Natural killer cell (primary cell): ENCODE data around the gene ADAP1. TPM values are rescaled to one million over a fixed set of nuclear protein-coding genes. Genes with fewer than 3 reads are reported as not detected.

Experiments used
- ATAC-seq, 3 donors: fragments of 150-1000 bp in 2 of 3; fragments of 200-7000 bp in 1 of 3; cut with Tn5 transposase; 1 replicate in 1 of 3; 2 replicates in 2 of 3; pipeline ENCODE4 v1.10.0; 2021; ENCODE audit warnings: mild to moderate bottlenecking in 2 of 3, moderate library complexity in 2 of 3
- DNase-seq, 2 donors: peaks; one replicate each; pipeline versions ENCODE4 v3.0.0 to v3.0.0-alpha.2; 2013 to 2021; ENCODE audit warnings: mixed read lengths in 1 of 2
- H3K27ac ChIP-seq: one replicate; pipeline ENCODE4 v1.5.1; 2013; ENCODE audit warnings: mild to moderate bottlenecking, low read length
- H3K27me3 ChIP-seq: one replicate; pipeline ENCODE4 v1.6.1; 2013; ENCODE audit warnings: low read length; ENCODE audit not compliant: control insufficient read depth, insufficient read depth
- H3K36me3 ChIP-seq: one replicate; pipeline ENCODE4 v1.6.1; 2013; ENCODE audit warnings: low read length; ENCODE audit not compliant: control insufficient read depth, insufficient read depth
- H3K4me1 ChIP-seq: one replicate; pipeline ENCODE4 v1.6.1; 2013; ENCODE audit warnings: low read length; ENCODE audit not compliant: control insufficient read depth, insufficient read depth
- H3K4me3 ChIP-seq: one replicate; pipeline ENCODE4 v1.5.1; 2013; ENCODE audit warnings: low read length
- H3K9me3 ChIP-seq: one replicate; pipeline ENCODE4 v1.6.1; 2013; ENCODE audit warnings: low read length; ENCODE audit not compliant: control insufficient read depth, insufficient read depth
- H3K27ac Mint-ChIP-seq, 2 donors: one replicate each; pipeline ENCODE4 v1.8.0; 2022; ENCODE audit warnings: mild to moderate bottlenecking in 2 of 2, mixed read lengths in 2 of 2, moderate library complexity in 1 of 2
- H3K27me3 Mint-ChIP-seq, 2 donors: one replicate each; pipeline ENCODE4 v1.8.0; 2022; ENCODE audit warnings: low read depth in 2 of 2, mixed read lengths in 2 of 2
- H3K36me3 Mint-ChIP-seq: one replicate; pipeline ENCODE4 v1.8.0; 2022; ENCODE audit warnings: mixed read lengths
- H3K4me1 Mint-ChIP-seq, 2 donors: one replicate each; pipeline ENCODE4 v1.8.0; 2022; ENCODE audit warnings: mixed read lengths in 2 of 2
- H3K4me3 Mint-ChIP-seq: one replicate; pipeline ENCODE4 v1.8.0; 2022; ENCODE audit warnings: mild to moderate bottlenecking, moderate library complexity, mixed read lengths
- H3K9me3 Mint-ChIP-seq, 2 donors: one replicate each; pipeline ENCODE4 v1.8.0; 2022; ENCODE audit warnings: mixed read lengths in 2 of 2
- CTCF ChIP-seq: fragments of 200-600 bp; IDR thresholded peaks from one replicate; pipeline ENCODE4 v1.8.0; 2022; ENCODE audit warnings: antibody characterized with exemption
- WGBS: methylation state at CpG from one replicate; pipeline ENCODE4 v1.1.7; 2013; ENCODE audit warnings: missing lambda C conversion rate; ENCODE audit not compliant: insufficient coverage; 5-methylcytosine and 5-hydroxymethylcytosine counted together
- intact Hi-C: fragments of 100-400 bp; cut with micrococcal nuclease; formaldehyde crosslinking; loops from one replicate; pipeline ENCODE4 v1.14.2; 2022
- total RNA-seq, 4 donors: library from RNA; stranded (reverse); fragments of 120-200 nt in 1 of 4; gene quantifications; one replicate each; pipeline versions ENCODE4 v1.2.3 to v1.2.4, GENCODE V29; 2013 to 2022

The ADAP1 gene
- total RNA-seq, 3 donors from 2014 or later (not counting 1 experiment from before 2014, with no cell fraction given), result 87.2 to 117 (median 89.2) TPM

GRCh38 chr7:956031-956430 is 1.6 kb upstream of the ADAP1 start:
- 96% methylated on average over 8 of the region's 10 CpGs for WGBS
- no peak for ATAC-seq
- Histone ChIP-seq H3K4me1 (peaks cover 42% of the 10 kb centered on the region), H3K4me3 (no peak overlapping the region), H3K27me3 (no peaks in the 10 kb centered on the region), H3K9me3 (no peaks in the 10 kb centered on the region), H3K36me3 (no peaks in the 10 kb centered on the region), H3K27ac (no peak overlapping the region)
- no peak for TF ChIP-seq CTCF
- intact Hi-C loops, result no loop called here
- no peaks in the 10 kb centered on the region for H3K9me3 Mint-ChIP-seq
- no peak overlapping the region for H3K27ac Mint-ChIP-seq
- no peaks in the 10 kb centered on the region for H3K36me3 Mint-ChIP-seq
- no peak for DNase-seq
- H3K4me1 Mint-ChIP-seq, result peaks cover 6% of the 10 kb centered on the region in 2 donors
- no peaks in the 10 kb centered on the region for H3K27me3 Mint-ChIP-seq
- peak overlapping the region; percentile 74 for H3K4me3 Mint-ChIP-seq

- H3K4me1 Mint-ChIP-seq, result peaks cover 19 to 28% of the 10 kb centered on the region in 2 donors
- H3K27me3 Mint-ChIP-seq, result no peaks in the 10 kb centered on the region
- Histone ChIP-seq H3K27ac (peak overlapping the region; percentile 41), H3K4me1 (peaks cover 64% of the 10 kb centered on the region), H3K27me3 (no peaks in the 10 kb centered on the region), H3K9me3 (no peaks in the 10 kb centered on the region), H3K4me3 (peak overlapping the region; percentile 33), H3K36me3 (peaks cover 2% of the 10 kb centered on the region)
- peak in 1 of 2 donors; percentile 39 for DNase-seq
- WGBS, result 11% methylated on average over 78 of the region's 78 CpGs
- intact Hi-C loops, result loop anchor here (1.0 to 2.0 kb wide), 2 partner anchors 29 to 45 kb away; no protein-coding TSS in a partner anchor
- H3K4me3 Mint-ChIP-seq, result peak overlapping the region; percentile 75
- no peak overlapping the region for H3K27ac Mint-ChIP-seq
- TF ChIP-seq CTCF, result no peak
- ATAC-seq, result peak; percentile 12 to 54 (median 35)
- no peaks in the 10 kb centered on the region for H3K36me3 Mint-ChIP-seq
- no peaks in the 10 kb centered on the region for H3K9me3 Mint-ChIP-seq
Measured at GRCh38 chr7:953547-954327, 743 bp downstream of the ADAP1 start.

- DNase-seq, result no peak
- Histone ChIP-seq H3K9me3 (no peaks in the 10 kb centered on the region), H3K27ac (no peak overlapping the region), H3K4me3 (no peak overlapping the region), H3K36me3 (peaks cover 2% of the 10 kb centered on the region), H3K27me3 (no peaks in the 10 kb centered on the region), H3K4me1 (peaks cover 57% of the 10 kb centered on the region)
- H3K27ac Mint-ChIP-seq, result peak overlapping the region; percentile 31 to 59
- 92% methylated on average over 20 of the region's 20 CpGs for WGBS
- TF ChIP-seq CTCF, result no peak
- peak overlapping the region; percentile 75 for H3K4me3 Mint-ChIP-seq
- no peaks in the 10 kb centered on the region for H3K27me3 Mint-ChIP-seq
- intact Hi-C loops, result no loop called here
- ATAC-seq, result no peak
- H3K36me3 Mint-ChIP-seq, result no peaks in the 10 kb centered on the region
- no peaks in the 10 kb centered on the region for H3K9me3 Mint-ChIP-seq
- peaks cover 19 to 38% of the 10 kb centered on the region in 2 donors for H3K4me1 Mint-ChIP-seq
Measured at GRCh38 chr7:952548-953441, 1.7 kb downstream of the ADAP1 start.
